H9 (cell line): ENCODE measurements around the gene ZCWPW1. TPM values are rescaled to one million over a fixed set of nuclear protein-coding genes. Genes with fewer than 3 reads are reported as not detected.

Source experiments
- DNase-seq: peaks from one replicate; pipeline ENCODE4 v3.0.0-alpha.2; 2017
- H2AFZ ChIP-seq: one replicate; pipeline ENCODE4 v1.6.1; 2013; ENCODE audit warnings: mild to moderate bottlenecking, low read length, control low read depth, moderate library complexity
- H2AK5ac ChIP-seq: 2 replicates; pipeline ENCODE4 v1.6.1; 2013; ENCODE audit warnings: low read length, control low read depth, mixed read lengths; ENCODE audit not compliant: insufficient read length
- H2BK120ac ChIP-seq: one replicate; pipeline ENCODE4 v1.6.1; 2013; ENCODE audit warnings: low read depth, mild to moderate bottlenecking, low read length, control low read depth, inconsistent platforms; ENCODE audit not compliant: poor library complexity, severe bottlenecking
- H2BK12ac ChIP-seq: 2 replicates; pipeline ENCODE4 v1.6.1; 2013; ENCODE audit warnings: low read length, control low read depth, mixed read lengths, low read depth; ENCODE audit not compliant: insufficient read length
- H2BK15ac ChIP-seq: 2 replicates; pipeline ENCODE4 v1.6.1; 2013; ENCODE audit warnings: low read depth, low read length, control low read depth
- H2BK20ac ChIP-seq: one replicate; pipeline ENCODE4 v1.6.1; 2013; ENCODE audit warnings: low read depth, mild to moderate bottlenecking, low read length, control low read depth, inconsistent platforms; ENCODE audit not compliant: poor library complexity, severe bottlenecking
- H2BK5ac ChIP-seq: 2 replicates; pipeline ENCODE4 v1.6.1; 2013; ENCODE audit warnings: low read length, control low read depth, mixed read lengths; ENCODE audit not compliant: insufficient read length
- H3K14ac ChIP-seq: 2 replicates; pipeline ENCODE4 v1.6.1; 2013; ENCODE audit warnings: low read length, control low read depth; ENCODE audit not compliant: insufficient read depth
- H3K18ac ChIP-seq: 2 replicates; pipeline ENCODE4 v1.6.1; 2013; ENCODE audit warnings: low read depth, mild to moderate bottlenecking, mixed read lengths, low read length, control low read depth; ENCODE audit not compliant: insufficient read length
- H3K23ac ChIP-seq: 2 replicates; pipeline ENCODE4 v1.6.1; 2013; ENCODE audit warnings: low read length, control low read depth, mixed read lengths, low read depth; ENCODE audit not compliant: insufficient read length
- H3K23me2 ChIP-seq: 2 replicates; pipeline ENCODE4 v1.6.1; 2013; ENCODE audit warnings: low read depth, mild to moderate bottlenecking, mixed read lengths, low read length, control low read depth; ENCODE audit not compliant: insufficient read length, poor library complexity, severe bottlenecking
- H3K27ac ChIP-seq: 2 replicates; pipeline ENCODE4 v1.5.1; 2013; ENCODE audit warnings: low read length, control low read depth, mixed read lengths, low read depth; ENCODE audit not compliant: insufficient read length
- H3K27me3 ChIP-seq: 2 replicates; pipeline ENCODE4 v1.6.1; 2013; ENCODE audit warnings: low read length, control low read depth, inconsistent platforms; ENCODE audit not compliant: insufficient read depth
- H3K4ac ChIP-seq: 2 replicates; pipeline ENCODE4 v1.6.1; 2013; ENCODE audit warnings: low read depth, mild to moderate bottlenecking, control low read depth, inconsistent platforms, low read length, moderate library complexity
- H3K4me1 ChIP-seq: 2 replicates; pipeline ENCODE4 v1.6.1; 2013; ENCODE audit warnings: low read length, control low read depth, inconsistent platforms; ENCODE audit not compliant: insufficient read depth
- H3K4me2 ChIP-seq: 2 replicates; pipeline ENCODE4 v1.6.1; 2013; ENCODE audit warnings: low read length, control low read depth, mixed read lengths; ENCODE audit not compliant: insufficient read length, insufficient read depth
- H3K56ac ChIP-seq: 2 replicates; pipeline ENCODE4 v1.6.1; 2013; ENCODE audit warnings: low read depth, mild to moderate bottlenecking, mixed read lengths, low read length, control low read depth; ENCODE audit not compliant: insufficient read length
- H3K79me1 ChIP-seq: 2 replicates; pipeline ENCODE4 v1.6.1; 2013; ENCODE audit warnings: low read depth, mild to moderate bottlenecking, moderate library complexity, low read length, control low read depth, inconsistent platforms; ENCODE audit not compliant: insufficient read depth, poor library complexity, severe bottlenecking
- H3K79me2 ChIP-seq: 2 replicates; pipeline ENCODE4 v1.6.1; 2013; ENCODE audit warnings: low read length, control low read depth, inconsistent platforms; ENCODE audit not compliant: insufficient read depth
- H3K9ac ChIP-seq: 2 replicates; pipeline ENCODE4 v1.6.1; 2013; ENCODE audit warnings: low read length, control low read depth, mixed read lengths; ENCODE audit not compliant: insufficient read length; ENCODE audit errors: extremely low read depth
- H3K9me3 ChIP-seq: one replicate; pipeline ENCODE4 v1.6.1; 2013; ENCODE audit warnings: low read depth, low read length, inconsistent platforms; ENCODE audit not compliant: control insufficient read depth
- H3T11ph ChIP-seq: one replicate; pipeline ENCODE4 v1.6.1; 2013; ENCODE audit warnings: mild to moderate bottlenecking, low read length, control low read depth, inconsistent platforms
- H4K20me1 ChIP-seq: one replicate; pipeline ENCODE4 v1.6.1; 2013; ENCODE audit not compliant: control insufficient read depth, insufficient read length, insufficient read depth
- H4K5ac ChIP-seq: 2 replicates; pipeline ENCODE4 v1.6.1; 2013; ENCODE audit warnings: low read depth, mild to moderate bottlenecking, mixed read lengths, low read length, control low read depth; ENCODE audit not compliant: insufficient read length
- H4K8ac ChIP-seq: replicated peaks from 2 replicates; pipeline ENCODE4 v1.6.1; 2013; ENCODE audit warnings: low read length, control low read depth, mixed read lengths, low read depth; ENCODE audit not compliant: insufficient read length
- H4K91ac ChIP-seq: 2 replicates; pipeline ENCODE4 v1.6.1; 2013; ENCODE audit warnings: low read depth, mild to moderate bottlenecking, moderate library complexity, mixed read lengths, low read length, control low read depth; ENCODE audit not compliant: insufficient read length
- H3K27ac Mint-ChIP-seq, 3 experiments: 2 replicates in 2 of 3; 3 replicates in 1 of 3; pipeline ENCODE4 v1.8.0; 2020 to 2021; ENCODE audit warnings: mixed read lengths in 3 of 3, mild to moderate bottlenecking in 1 of 3, moderate library complexity in 1 of 3
- H3K27me3 Mint-ChIP-seq: 2 replicates; pipeline ENCODE4 v1.8.0; 2021; ENCODE audit warnings: low read depth, mild to moderate bottlenecking, moderate library complexity, mixed read lengths
- H3K36me3 Mint-ChIP-seq, 3 experiments: 2 replicates in 2 of 3; 3 replicates in 1 of 3; pipeline ENCODE4 v1.8.0; 2020 to 2021; ENCODE audit warnings: low read depth in 3 of 3, mixed read lengths in 3 of 3; ENCODE audit not compliant: insufficient read depth in 1 of 3
- H3K4me1 Mint-ChIP-seq, 2 experiments: 2 replicates each; pipeline ENCODE4 v1.8.0; 2020; ENCODE audit warnings: mixed read lengths in 2 of 2
- H3K4me3 Mint-ChIP-seq, 2 experiments: 2 replicates in 1 of 2; 3 replicates in 1 of 2; pipeline ENCODE4 v1.8.0; 2020 to 2021; ENCODE audit warnings: mild to moderate bottlenecking in 2 of 2, mixed read lengths in 2 of 2, moderate library complexity in 1 of 2
- H3K9me3 Mint-ChIP-seq, 2 experiments: 2 replicates in 1 of 2; 3 replicates in 1 of 2; pipeline ENCODE4 v1.8.0; 2020; ENCODE audit warnings: mild to moderate bottlenecking in 2 of 2, mixed read lengths in 2 of 2, moderate library complexity in 1 of 2
- CTCF ChIP-seq: fragments of 200-600 bp; sonication (generic); conservative IDR thresholded peaks from 3 replicates; pipeline ENCODE4 v1.8.0; 2021; ENCODE audit warnings: antibody characterized with exemption, mild to moderate bottlenecking
- WGBS: extraction: QIAGEN DNeasy Blood & Tissue Kit; methylation state at CpG from one replicate; pipeline ENCODE4 v1.1.7; 2013; ENCODE audit warnings: missing lambda C conversion rate, low lambda C conversion rate, mixed read lengths; ENCODE audit not compliant: insufficient read length; ENCODE audit errors: extremely low coverage; 5-methylcytosine and 5-hydroxymethylcytosine counted together
- total RNA-seq: library from RNA; stranded (reverse); gene quantifications from 2 replicates; pipeline ENCODE4 v1.2.1, GENCODE V29; 2021

The ZCWPW1 gene
- total RNA-seq, 1 experiment from 2014 or later = 1.1 TPM

GRCh38 chr7:100443096-100443840 is 14.8 kb upstream of the ZCWPW1 start:
- Histone ChIP-seq H4K8ac (no peak overlapping the region), H3K14ac (no peak overlapping the region), H3K79me2 (no peaks in the 10 kb centered on the region), H3K56ac (no peak overlapping the region), H2BK5ac (no peak overlapping the region), H3K23me2 (no peaks in the 10 kb centered on the region), H2BK120ac (no peak overlapping the region), H3K4ac (no peak overlapping the region), H2BK20ac (no peak overlapping the region), H2AK5ac (no peak overlapping the region), H3K9me3 (no peaks in the 10 kb centered on the region), H3K23ac (no peak overlapping the region), H2BK15ac (no peak overlapping the region), H4K5ac (no peak overlapping the region), H3T11ph (no peak overlapping the region), H3K27me3 (no peaks in the 10 kb centered on the region), H3K79me1 (no peaks in the 10 kb centered on the region), H3K4me1 (no peaks in the 10 kb centered on the region), H3K9ac (no peak overlapping the region), H4K20me1 (no peaks in the 10 kb centered on the region), H3K4me2 (no peak overlapping the region), H3K27ac (no peak overlapping the region), H4K91ac (no peak overlapping the region), H2AFZ (no peak overlapping the region), H2BK12ac (no peak overlapping the region), H3K18ac (no peak overlapping the region)
- WGBS = no CpG with 5 or more reads among the region's 9 CpGs
- Mint-ChIP-seq H3K4me3 (no peak overlapping the region), H3K4me1 (peaks cover 6 to 9% of the 10 kb centered on the region in 2 experiments), H3K9me3 (no peaks in the 10 kb centered on the region), H3K27me3 (no peaks in the 10 kb centered on the region), H3K36me3 (peaks cover 0 to 13% (median 0%) of the 10 kb centered on the region in 3 experiments; a peak in 2 of 7 replicates), H3K27ac (peak overlapping the region in 1 of 3 experiments; percentile 82; a peak in 4 of 7 replicates)
- no peak for DNase-seq
- TF ChIP-seq CTCF = no peak
